ENCODE data around the gene UBR1.

Gene UBR1

GRCh38 chr15:43106486-43106829 is 620 bp upstream of the UBR1 start:
- DNase-seq, result no peak

- DNase-seq, result no peak
Observed at GRCh38 chr15:43105077-43105736, 631 bp downstream of the UBR1 start.

GRCh38 chr15:43104426-43104825 is 1.4 kb downstream of the UBR1 start:
- no peak for DNase-seq

GRCh38 chr15:43103907-43104306 is 1.9 kb downstream of the UBR1 start:
- DNase-seq, result no peak

- no peak for DNase-seq
Observed at GRCh38 chr15:43102187-43102586, 3.7 kb downstream of the UBR1 start.

DNA sequence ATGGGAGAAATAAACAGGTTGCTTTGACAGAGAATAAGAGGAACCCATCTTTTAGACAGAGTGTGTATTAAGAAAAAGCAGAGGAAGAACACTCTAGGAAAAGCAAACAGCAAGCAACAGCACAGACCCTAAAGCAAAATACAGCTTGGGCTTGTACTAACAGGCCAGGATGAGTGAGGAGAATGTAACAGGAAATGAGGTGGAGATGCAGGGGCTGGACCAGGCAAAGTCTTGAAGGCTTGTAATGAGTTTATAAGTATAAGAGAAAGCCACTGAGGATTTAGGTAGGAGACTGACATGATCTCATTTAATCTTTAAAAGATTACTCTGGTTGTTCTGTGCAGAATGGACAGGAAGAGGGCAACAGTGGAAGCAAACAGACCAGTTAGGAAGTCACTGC is 4.9 kb downstream of the UBR1 start:
- no peak for DNase-seq

DNA sequence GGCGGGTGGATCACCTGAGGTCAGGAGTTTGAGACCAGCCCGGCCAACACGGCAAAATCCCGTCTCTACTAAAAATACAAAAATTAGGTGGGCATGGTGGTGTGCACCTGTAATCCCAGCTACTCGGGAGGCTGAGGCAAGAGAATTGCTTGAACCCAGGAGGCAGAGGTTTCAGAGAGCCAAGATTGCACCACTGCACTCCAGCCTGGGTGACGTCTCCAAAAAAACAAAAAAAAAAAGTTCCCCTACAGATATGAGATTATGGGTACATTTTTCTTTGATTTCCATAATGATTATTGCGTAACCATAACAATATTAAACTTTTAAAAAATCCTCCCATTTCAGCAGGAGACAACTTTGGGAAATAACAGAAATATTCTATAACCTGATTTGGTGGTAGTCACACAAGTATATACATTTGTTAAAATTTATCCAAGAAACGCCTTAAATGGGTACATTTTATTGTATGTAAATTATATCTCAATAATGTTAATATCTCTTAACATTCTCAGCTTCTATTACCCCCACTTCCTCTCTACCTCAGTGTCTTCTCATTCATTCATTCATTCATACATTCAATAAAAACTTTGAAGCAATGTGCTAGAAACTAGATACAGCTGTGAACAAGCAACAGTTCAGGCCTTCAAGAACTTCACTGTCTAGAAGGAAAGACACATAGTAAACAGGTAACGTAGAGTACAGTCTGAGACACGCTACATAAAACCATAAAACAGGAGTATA is 6.6 kb downstream of the UBR1 start:
- DNase-seq, result no peak

- DNase-seq, result no peak
Observed at GRCh38 chr15:43096411-43096810, 9.4 kb downstream of the UBR1 start.

DNA sequence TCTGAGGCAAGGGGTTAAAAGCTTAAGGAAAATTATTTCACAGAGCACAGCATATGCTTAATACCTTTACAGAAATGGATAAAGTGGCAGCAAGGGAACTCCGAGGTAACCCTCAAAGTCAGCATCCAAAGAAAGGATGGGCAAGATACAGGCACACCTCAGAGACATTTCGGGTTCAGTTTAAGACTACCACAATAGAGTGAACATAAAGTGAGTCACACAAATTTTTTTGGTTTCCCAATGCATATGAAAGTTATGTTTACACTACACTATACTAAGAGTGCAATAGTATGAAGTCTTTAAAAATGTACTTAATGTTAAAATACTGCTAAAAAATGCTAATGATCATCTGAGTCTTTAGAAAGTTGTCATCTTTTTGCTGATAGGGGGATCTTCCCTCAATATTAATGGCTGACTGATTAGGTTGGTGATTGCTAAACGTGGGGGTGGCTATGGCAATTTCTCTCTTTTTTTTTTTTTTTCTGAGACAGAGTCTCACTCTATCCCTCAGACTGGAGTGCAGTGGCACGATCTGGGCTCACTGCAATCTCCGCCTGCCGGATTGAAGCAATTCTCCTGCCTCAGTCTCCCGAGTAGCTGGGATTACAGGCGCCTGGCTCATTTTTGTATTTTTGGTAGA is 10.0 kb downstream of the UBR1 start:
- DNase-seq, result peak; percentile 43

- no peak for DNase-seq
Observed at GRCh38 chr15:43095243-43095642, 10.6 kb downstream of the UBR1 start.

GRCh38 chr15:43094416-43095030 is 11.3 kb downstream of the UBR1 start:
- no peak for DNase-seq

- peak; percentile 82 for DNase-seq
Observed at GRCh38 chr15:43093026-43093425, 12.8 kb downstream of the UBR1 start.

- DNase-seq, result no peak
Observed at GRCh38 chr15:43091859-43092258, 14.0 kb downstream of the UBR1 start.

GRCh38 chr15:43086551-43086950 is 19.3 kb downstream of the UBR1 start:
- DNase-seq, result peak; percentile 38

- peak; percentile 61 for DNase-seq
Observed at GRCh38 chr15:43085921-43086320, 19.9 kb downstream of the UBR1 start.

DNA sequence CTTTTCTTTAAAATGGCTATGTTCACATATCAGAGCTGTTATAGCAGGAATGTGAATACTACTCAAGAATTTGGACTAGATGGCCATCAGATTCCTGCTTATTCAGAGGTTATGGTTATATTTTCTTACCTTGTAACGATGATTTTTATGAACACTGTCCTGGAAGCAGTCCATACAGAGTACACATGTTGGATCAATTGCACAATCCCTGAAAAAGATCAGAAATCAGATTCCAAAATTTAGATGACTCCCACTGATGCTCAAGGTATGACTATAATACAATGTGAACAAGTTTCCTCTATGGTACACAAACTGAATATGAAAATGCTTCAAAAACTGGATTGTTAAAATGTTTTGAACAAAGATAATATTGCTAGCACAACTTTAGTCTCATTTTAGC is 23.3 kb downstream of the UBR1 start:
- DNase-seq, result no peak

- DNase-seq, result no peak
Observed at GRCh38 chr15:43081283-43081682, 24.6 kb downstream of the UBR1 start.

GRCh38 chr15:43071451-43071850 is 34.4 kb downstream of the UBR1 start:
- DNase-seq, result no peak

GRCh38 chr15:43070893-43071292 is 34.9 kb downstream of the UBR1 start:
- no peak for DNase-seq

DNA sequence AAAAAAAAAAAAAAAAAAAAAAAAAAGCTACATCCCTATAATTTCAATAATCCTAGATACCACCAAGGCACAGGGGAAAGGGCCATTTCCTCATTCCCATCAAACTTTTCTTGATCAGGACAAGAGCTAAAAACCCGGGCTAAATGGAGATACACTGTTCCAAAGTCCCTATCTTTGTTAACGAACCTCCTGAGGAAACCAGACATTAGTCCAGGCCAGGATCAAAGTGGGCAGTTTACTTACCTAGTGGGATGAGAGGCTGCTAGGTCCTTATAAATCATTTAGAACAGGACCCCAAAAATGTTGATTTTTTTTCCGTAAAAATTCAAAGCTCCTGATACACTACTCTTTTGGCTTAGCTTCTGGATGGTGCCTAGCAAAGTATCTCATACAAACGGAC is 35.6 kb downstream of the UBR1 start:
- DNase-seq, result no peak

GRCh38 chr15:43067717-43068461 is 37.9 kb downstream of the UBR1 start:
- peak; percentile 60 for DNase-seq

DNA sequence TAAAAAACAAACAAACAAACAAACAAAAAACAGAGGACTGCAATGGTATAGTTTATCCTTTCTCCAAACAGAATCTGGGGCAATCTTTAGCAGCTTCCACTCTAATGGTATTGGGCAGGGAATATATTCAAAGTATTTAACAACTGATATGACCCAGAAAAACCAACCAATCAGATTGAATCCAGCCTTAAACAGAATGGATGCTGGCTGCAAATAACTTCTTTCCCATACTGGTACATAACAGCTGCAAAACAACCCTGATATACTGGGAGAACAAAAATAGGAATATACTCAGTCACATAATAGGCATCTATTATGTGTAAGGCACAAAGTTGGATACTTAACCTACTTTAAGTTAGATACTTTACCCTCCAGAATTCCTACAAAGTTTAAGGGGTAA is 49.1 kb downstream of the UBR1 start:
- no peak for DNase-seq

GRCh38 chr15:43052860-43053259 is 53.0 kb downstream of the UBR1 start:
- no peak for DNase-seq

Measured in fibroblast of skin of scalp (primary cell).